Caco-2 (cell line): Measurements from ENCODE around the gene CNPY4. TPM values are rescaled to one million over a fixed set of nuclear protein-coding genes. Genes with fewer than 3 reads are reported as not detected.
A peak's percentile ranks its signal among the peaks of the same experiment; 100 is the strongest.

Source experiments
- BruUV-seq: library from RNA; stranded (reverse); fragments of 400-500 nt; replicated peaks from 2 replicates; lab custom pipeline; 2021; lab: Mats Ljungman, UMichigan
- CTCF ChIA-PET: fragments of 300-600 bp; sonication (Branson Sonifier 250); formaldehyde crosslinking; loops from one replicate; lab custom pipeline; 2022; ENCODE audit warnings: antibody characterized with exemption; lab: Charles Lee
- POLR2A ChIA-PET: fragments of 300-600 bp; sonication (Branson Sonifier 250); formaldehyde crosslinking; loops from one replicate; lab custom pipeline; 2022; ENCODE audit warnings: antibody characterized with exemption; lab: Charles Lee
- DNase-seq, 2 experiments: peaks; one replicate each; pipeline versions ENCODE4 v3.0.0 to v3.0.0-alpha.2; 2020 to 2022
- H3K27me3 ChIP-seq: replicated peaks from 2 replicates; pipeline ENCODE4 v1.6.0; 2011; ENCODE audit warnings: low read length; ENCODE audit not compliant: control insufficient read depth, insufficient read depth
- H3K36me3 ChIP-seq: 2 replicates; pipeline ENCODE4 v1.5.1; 2011; ENCODE audit warnings: low read length; ENCODE audit not compliant: control insufficient read depth, insufficient read depth
- H3K4me1 ChIP-seq: fragments of 250-450 bp; sonication (Bioruptor Pico); 2 replicates; pipeline ENCODE4 v1.5.1; 2020; ENCODE audit warnings: mild to moderate bottlenecking
- H3K4me3 ChIP-seq: 2 replicates; pipeline ENCODE4 v1.5.1; 2011; ENCODE audit warnings: low read depth, mild to moderate bottlenecking, control low read depth, low read length
- H3K9me3 ChIP-seq: fragments of 250-450 bp; sonication (Bioruptor Pico); 2 replicates; pipeline ENCODE4 v1.5.1; 2020; ENCODE audit warnings: mild to moderate bottlenecking, moderate library complexity
- H3K27ac Mint-ChIP-seq: one replicate; pipeline ENCODE4 v1.8.0; 2022; ENCODE audit warnings: mixed read lengths; ENCODE audit not compliant: unreplicated experiment
- H3K27me3 Mint-ChIP-seq: one replicate; pipeline ENCODE4 v1.8.0; 2022; ENCODE audit warnings: mixed read lengths; ENCODE audit not compliant: insufficient read depth, unreplicated experiment
- H3K36me3 Mint-ChIP-seq: one replicate; pipeline ENCODE4 v1.8.0; 2022; ENCODE audit warnings: mild to moderate bottlenecking, mixed read lengths; ENCODE audit not compliant: insufficient read depth, unreplicated experiment
- H3K4me1 Mint-ChIP-seq: one replicate; pipeline ENCODE4 v1.8.0; 2022; ENCODE audit warnings: low read depth, mixed read lengths; ENCODE audit not compliant: unreplicated experiment
- H3K4me3 Mint-ChIP-seq: one replicate; pipeline ENCODE4 v1.8.0; 2022; ENCODE audit warnings: mild to moderate bottlenecking, moderate library complexity, mixed read lengths; ENCODE audit not compliant: unreplicated experiment
- H3K9me3 Mint-ChIP-seq: one replicate; pipeline ENCODE4 v1.8.0; 2022; ENCODE audit warnings: mixed read lengths; ENCODE audit not compliant: unreplicated experiment
- CTCF ChIP-seq, 2 experiments: fragments of 200-600 bp in 1 of 2; IDR thresholded peaks; 1 replicate in 1 of 2; 2 replicates in 1 of 2; pipeline versions ENCODE4 v1.5.1 to v1.8.0; 2011 to 2022; ENCODE audit warnings: antibody characterized with exemption in 1 of 2, control low read depth in 1 of 2, inconsistent platforms in 1 of 2, low read depth in 1 of 2, low read length in 1 of 2, mild to moderate bottlenecking in 1 of 2, moderate library complexity in 1 of 2; ENCODE audit not compliant: insufficient read depth in 1 of 2, severe bottlenecking in 1 of 2, unreplicated experiment in 1 of 2
- intact Hi-C: fragments of 100-400 bp; cut with micrococcal nuclease; formaldehyde crosslinking; loops from one replicate; pipeline ENCODE4 v1.10.0; 2022; ENCODE audit not compliant: unreplicated experiment
- total RNA-seq: library from RNA; stranded (reverse); gene quantifications from 2 replicates; pipeline ENCODE4 v1.2.3, GENCODE V29; 2022

CNPY4 gene
- total RNA-seq, 1 experiment from 2014 or later, result 10.1 TPM

DNA sequence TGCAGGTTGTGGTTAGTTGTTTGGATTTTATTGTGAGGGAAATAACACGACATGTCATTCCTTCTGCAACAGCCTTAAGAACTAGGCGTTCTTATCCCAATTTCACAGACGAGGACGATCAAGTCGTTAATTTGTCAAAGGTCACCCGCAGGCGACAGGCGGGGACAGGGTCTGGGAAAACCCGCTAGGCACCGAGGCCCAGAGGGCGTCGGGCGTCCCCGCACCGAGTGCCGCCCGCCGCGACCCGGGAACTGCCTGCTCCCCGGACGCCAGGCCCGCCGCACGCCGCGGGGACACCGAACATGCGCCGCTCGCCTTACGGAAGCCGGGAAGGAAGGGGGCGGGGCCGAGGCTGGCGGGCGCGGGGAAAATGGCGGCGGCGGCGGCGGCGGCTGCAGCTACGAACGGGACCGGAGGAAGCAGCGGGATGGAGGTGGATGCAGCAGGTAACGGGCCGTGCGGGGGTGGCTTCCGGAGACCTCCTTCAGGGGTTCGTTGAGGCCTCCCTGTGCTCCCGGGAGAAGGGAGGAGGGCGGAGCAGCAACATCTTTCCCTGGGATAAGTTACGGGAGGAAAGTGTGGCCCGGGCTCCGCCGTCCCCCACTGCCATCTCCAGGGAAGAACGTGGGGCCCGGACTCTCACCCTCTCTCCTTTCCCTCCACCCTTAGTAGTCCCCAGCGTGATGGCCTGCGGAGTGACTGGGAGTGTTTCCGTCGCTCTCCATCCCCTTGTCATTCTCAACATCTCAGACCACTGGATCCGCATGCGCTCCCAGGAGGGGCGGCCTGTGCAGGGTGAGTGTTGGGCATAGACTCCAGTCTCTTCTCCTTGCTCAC lies 30.6 kb upstream of the CNPY4 start, which contains the start of gene COPS6:
COPS6 (plus strand) TSS at position 349 of the 837 bp plus-strand sequence; CDS start at position 371, 22 bp downstream.
- no peaks in the 10 kb centered on the region for H3K9me3 ChIP-seq
- DNase-seq, result peak; percentile 84 to 93
- TF ChIP-seq CTCF (IDR thresholded peaks at IDR 0.05; ENCODE audit: insufficient read depth in 1 of 2, low read depth in 1 of 2, low read length in 1 of 2, severe bottlenecking in 1 of 2, unreplicated experiment in 1 of 2), result no peak
- H3K27me3 ChIP-seq, result no peaks in the 10 kb centered on the region
- BruUV-seq, result no TSS peak
- H3K9me3 Mint-ChIP-seq, result no peaks in the 10 kb centered on the region
- peaks cover 2% of the 10 kb centered on the region; the same call in 1 of the 2 replicates for H3K36me3 ChIP-seq
- peak within 1 kb of the TSS; percentile 88 for H3K4me3 Mint-ChIP-seq
- ChIA-PET CTCF (interaction anchor here (0.6 kb wide), 2 partner anchors 95 to 109 kb away, joined by 4 read pairs; no protein-coding TSS in a partner anchor), POLR2A (no interaction called here)
- H3K4me1 Mint-ChIP-seq, result peaks cover 8% of the 10 kb centered on the region
- peaks cover 52% of the 10 kb centered on the region for H3K36me3 Mint-ChIP-seq
- 0 out of 2 replicates have a peak, but pooled peaks cover 7% of the 10 kb centered on the region for H3K4me1 ChIP-seq
- peak within 1 kb of the TSS; percentile 76 for H3K4me3 ChIP-seq
- no peaks in the 10 kb centered on the region for H3K27me3 Mint-ChIP-seq
- peak within 1 kb of the TSS; percentile 71 for H3K27ac Mint-ChIP-seq
- intact Hi-C loops, result loop anchor here (1.0 kb wide), 1 partner anchor 11 kb away; no protein-coding TSS in a partner anchor

DNA sequence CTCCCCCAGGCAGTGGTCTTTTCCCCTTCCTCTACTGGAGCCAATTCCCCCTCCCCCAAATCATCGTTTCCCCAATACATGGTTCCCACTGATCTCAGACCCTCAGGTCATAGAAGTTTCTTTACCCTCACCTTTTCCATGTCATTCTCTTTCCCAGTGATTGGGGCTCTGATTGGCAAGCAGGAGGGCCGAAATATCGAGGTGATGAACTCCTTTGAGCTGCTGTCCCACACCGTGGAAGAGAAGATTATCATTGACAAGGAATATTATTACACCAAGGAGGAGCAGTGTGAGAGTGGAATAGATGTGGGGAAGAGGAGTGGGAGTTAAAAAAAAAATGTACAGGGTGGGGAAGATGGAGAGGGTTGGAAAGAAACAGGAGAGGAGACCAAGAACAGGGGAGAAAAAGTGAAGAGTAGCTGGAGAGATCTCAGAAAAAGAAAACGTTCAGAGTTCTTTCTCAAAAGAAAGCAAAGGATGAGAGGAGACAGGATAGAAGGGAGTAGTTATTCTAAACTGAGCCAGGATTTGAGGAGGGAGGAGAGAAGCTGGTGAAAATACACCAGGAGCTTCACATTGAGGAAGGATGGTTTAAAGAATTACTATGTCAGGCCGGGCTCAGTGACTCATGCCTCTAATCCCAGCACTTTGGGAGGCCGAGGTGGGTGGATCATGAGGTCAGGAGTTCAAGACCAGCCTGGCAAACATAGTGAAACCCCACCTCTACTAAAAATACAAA lies 29.8 kb upstream of the CNPY4 start:
- CTCF ChIA-PET, result interaction anchor here (0.6 to 0.7 kb wide), 2 partner anchors 11 to 96 kb away, joined by 4 read pairs; no protein-coding TSS in a partner anchor
- no peak for DNase-seq
- Mint-ChIP-seq H3K4me3 (peak overlapping the region; percentile 88), H3K4me1 (peaks cover 8% of the 10 kb centered on the region), H3K36me3 (peaks cover 60% of the 10 kb centered on the region), H3K9me3 (no peaks in the 10 kb centered on the region), H3K27me3 (no peaks in the 10 kb centered on the region), H3K27ac (peak overlapping the region; percentile 71)
- no TSS peak for BruUV-seq
- H3K4me3 ChIP-seq, result peak overlapping the region; percentile 76
- TF ChIP-seq CTCF (IDR thresholded peaks at IDR 0.05; ENCODE audit: insufficient read depth in 1 of 2, low read depth in 1 of 2, low read length in 1 of 2, severe bottlenecking in 1 of 2, unreplicated experiment in 1 of 2), result no peak
- peaks cover 2% of the 10 kb centered on the region; the same call in 1 of the 2 replicates for H3K36me3 ChIP-seq
- H3K27me3 ChIP-seq, result no peaks in the 10 kb centered on the region
- POLR2A ChIA-PET, result no interaction called here
- intact Hi-C loops, result no loop called here
- 0 out of 2 replicates have a peak, but pooled peaks cover 7% of the 10 kb centered on the region for H3K4me1 ChIP-seq
- H3K9me3 ChIP-seq, result no peaks in the 10 kb centered on the region
